ENCODE measurements around the gene DNAAF2.
"Not testable (repeated sequence)": the region's sequence is repeated elsewhere in the genome, so short reads cannot be mapped to it uniquely, and the experiment has no call there.

DNAAF2 gene

DNA sequence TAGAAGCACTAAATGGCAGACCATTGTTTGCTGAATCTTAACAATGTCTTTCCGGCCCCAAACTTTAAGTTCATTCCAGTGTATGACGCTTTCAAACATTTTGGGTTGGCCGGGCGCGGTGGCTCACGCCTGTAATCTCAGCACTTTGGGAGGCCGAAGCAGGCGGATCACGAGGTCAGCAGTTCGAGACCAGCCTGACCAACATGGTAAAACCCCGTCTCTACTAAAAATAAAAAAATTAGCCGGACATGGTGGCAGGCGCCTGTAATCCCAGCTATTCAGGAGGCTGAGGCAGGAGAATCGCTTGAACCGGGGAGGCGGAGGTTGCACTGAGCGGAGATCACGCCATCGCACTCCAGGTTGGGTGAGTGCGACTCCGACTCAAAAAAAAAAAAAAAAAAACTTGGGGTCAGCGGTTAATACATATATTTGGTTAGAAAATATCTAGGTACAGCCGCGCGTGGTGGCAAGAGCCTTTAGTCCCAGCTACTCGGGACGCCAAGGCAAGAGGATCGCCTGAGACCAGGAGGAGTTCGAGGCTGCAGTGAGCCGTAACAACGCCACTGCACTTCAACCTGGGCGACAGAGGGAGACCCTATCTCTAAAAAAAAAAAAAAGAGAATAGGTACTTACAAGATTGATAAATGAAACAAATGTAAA is 49.9 kb downstream of the DNAAF2 start:
- FAIRE-seq; DNase-seq (ENCODE audit: low spot score): not testable (repeated sequence)

DNA sequence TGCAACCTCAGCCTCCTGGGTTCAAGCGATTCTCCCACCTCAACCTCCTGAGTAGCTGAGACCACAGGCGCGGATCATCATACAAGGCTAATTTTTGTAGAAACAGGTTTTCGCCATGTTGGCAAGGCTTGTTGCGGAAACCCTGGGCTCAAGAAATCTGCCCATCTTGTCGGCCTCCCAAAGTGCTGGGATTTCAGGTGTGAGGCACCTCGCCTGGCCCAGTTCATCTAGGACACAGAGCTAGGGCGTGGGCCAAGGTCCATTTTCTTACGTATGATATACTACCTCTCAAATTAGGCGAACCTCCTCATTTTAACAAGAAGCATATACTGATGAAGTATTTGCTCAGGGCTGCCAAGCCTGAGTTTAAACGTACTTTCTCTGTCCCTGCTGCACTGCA is 51.0 kb downstream of the DNAAF2 start:
- FAIRE-seq: no peak

DNA sequence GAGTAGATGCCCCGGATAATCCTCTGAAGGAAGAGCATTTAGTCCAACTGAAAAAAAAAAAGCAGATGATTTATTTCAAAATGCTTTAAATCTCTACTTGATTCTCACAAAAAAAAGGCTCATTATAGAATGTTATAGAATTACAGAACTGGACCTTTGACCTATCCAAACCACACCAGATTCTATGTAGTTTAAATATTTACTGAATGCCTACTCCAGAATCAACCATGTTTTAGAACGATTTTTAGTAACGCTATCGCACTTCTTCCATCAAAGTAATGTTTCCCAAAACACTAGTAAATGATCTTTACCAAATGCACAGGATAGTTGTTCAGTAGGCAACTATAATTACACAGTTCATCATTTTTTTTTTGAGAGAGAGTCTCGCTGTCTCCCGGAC is 51.4 kb downstream of the DNAAF2 start:
- DNase-seq (ENCODE audit: low spot score) (no peak), FAIRE-seq (no peak)

More for the DNA sequence above, 51.0 kb downstream of the DNAAF2 start:
- no peak for DNase-seq (ENCODE audit: low spot score)

DNA sequence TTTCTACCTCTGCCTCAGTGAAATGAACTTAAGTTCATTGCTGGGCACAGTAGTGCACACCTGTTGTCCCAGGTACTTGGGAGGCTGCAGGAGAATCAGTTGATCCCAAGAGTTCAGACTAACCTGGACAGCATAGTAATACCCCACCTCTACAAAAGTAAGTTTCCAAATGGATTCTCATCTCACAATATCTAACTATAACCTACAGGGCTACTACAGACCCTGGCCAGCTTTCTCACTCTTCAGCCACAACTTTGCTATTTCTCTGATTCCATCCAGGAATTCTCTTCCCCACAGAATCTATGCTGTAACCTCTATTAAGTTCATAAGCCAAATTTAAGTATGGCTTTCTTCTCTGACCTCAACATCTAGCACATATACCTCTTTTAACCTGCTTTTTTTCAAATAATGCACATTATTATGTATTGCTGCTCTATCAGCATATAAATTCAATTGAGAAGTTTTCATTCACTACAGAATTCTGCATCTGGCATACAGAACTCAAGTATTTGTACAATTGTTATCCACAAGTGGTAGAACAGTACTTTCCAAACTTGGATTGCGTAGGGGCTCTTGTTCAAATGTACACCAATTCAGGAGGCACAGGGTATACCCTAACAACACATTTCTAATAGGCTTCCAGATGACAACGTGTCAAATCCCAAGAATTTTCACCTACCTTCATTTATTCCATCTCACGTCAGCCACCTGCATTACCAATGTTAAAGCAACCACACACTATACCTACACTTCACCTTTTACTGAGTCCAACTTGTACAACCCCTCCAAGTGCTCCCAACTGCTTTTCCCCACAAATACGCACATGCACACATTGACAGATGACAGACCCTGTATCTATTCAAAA is 52.7 kb downstream of the DNAAF2 start:
- no peak for FAIRE-seq
- DNase-seq (ENCODE audit: low spot score): no peak

DNA sequence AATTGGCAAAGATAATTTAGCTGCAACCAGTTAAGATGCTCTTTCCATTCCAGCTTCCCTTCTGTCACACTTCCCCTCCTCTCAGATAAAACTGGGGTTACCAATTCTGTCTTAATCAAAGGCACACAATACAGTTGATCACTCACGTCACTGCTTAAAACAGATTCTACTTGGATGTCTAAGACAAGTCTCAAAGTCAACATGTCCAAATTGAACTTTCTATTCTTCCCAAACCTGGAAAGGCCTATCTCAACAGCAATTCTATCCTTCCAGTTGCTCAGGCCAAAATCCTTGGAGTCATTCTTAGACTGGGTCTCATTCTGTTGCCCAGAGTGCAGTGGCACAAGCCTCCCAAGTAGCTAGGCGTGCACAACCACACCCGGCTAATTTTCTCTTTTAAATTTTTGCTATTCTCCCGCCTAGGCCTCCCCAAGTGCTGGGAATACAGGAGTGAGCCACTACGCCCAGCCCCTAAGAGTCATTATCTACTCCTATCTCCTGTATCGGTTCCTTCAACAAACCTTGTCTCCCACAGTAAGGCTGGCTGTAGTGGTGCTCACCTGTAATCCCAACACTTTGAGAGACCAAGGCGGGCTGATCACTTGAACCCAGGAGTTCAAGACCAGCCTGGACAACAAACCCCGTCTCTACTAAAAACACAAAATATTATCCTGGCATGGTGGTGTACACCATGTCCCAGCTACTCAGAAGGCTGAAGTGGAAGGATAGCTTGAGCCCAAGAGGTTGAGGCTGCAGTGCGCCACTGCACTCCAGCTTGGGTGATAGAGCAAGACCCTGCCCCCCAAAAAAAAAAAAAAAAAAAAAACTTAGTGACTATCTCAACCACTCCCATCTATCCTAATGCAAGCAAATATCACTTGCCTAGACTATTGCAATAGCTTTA is 53.6 kb downstream of the DNAAF2 start:
- no peak for FAIRE-seq
- no peak for DNase-seq (ENCODE audit: low spot score)

DNA sequence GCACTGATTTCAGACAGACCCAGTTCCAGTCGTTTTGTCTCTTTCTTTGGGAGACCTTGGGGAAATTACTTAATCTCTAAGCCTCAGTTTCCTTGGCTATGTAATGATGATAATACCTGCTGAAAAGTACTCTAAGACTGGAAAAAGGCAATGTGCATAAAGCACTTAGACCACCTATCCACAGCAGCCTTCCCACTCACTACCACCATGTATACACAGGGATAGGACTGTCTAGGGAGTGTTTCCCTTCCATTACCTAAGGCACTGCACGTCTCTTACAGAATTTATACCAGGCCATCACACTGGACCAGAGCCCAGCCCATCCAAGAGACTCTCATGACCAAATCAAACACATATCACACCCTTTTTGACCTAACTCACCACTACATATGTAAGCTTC is 55.2 kb downstream of the DNAAF2 start:
- DNase-seq (ENCODE audit: low spot score) (no peak), FAIRE-seq (no peak)

DNA sequence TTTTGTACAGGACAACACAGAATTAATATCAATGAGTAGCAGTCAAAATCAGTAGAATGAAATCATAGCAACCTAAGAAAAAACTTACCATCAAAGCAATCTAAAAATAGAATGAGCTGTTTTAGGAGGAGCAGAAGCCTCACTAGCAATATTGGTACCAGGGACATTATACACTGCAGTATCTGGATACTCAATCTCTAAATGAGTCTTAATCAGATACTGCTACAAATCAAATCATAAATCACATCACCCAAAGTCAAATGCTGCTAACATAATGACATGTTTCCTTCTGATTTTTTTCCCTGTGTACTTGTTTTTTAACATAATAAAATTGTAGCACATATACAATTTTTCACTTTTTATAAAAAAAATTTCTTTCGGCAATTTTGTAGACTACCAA is 56.9 kb downstream of the DNAAF2 start:
- no peak for FAIRE-seq
- DNase-seq (ENCODE audit: low spot score): no peak

All from RCC 7860 (cell line).